Anterior cingulate cortex (tissue), 58 donors: ENCODE results near the gene NEURL1B.
"Not testable (repeated sequence)": the region's sequence is repeated elsewhere in the genome, so short reads cannot be mapped to it uniquely, and the experiment has no call there.

Experiments used
- DNase-seq, 58 donors: peaks; one replicate each; lab custom pipeline; 2025; lab: John Stamatoyannopoulos, UW

The NEURL1B gene

DNA sequence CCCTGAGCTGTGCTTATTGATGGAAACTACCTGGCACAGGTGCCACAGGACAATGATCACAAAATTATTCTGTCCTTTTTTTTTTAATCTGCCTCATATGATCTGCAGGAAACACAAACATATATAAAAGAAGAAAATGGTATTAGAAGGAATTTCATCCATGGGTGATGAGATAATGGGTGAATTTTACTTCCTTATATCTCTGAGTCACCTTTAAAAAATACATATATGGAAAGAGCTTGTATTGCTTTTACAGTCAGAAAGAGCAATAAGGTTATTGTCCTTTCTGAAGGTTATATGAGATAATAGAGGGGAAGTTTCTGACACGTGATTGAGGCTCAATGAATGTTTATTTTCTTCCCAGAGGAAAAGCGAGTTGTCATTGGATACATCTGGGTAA, 31.6 kb downstream of the NEURL1B start:
- no peak for DNase-seq

DNA sequence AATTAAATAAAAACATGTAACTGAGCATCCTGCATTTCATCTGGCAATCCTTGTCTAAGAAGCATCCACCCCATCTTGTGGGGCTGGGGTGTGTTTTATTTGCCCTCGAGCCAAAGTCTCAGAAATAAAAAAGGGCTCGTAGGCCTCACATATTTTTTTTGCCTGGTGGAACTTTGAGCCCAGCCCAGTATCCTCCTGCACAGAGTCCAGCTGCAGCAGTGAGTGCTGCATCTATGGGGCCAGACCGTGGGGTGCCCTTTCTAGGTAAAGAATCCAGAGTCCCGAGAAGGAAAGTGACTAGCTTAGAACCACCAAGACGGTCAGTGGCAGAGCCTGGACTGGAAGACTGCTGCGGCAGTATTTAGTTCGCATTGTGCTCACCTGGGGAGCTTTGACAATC, 33.1 kb downstream of the NEURL1B start:
- DNase-seq, result no peak

DNA sequence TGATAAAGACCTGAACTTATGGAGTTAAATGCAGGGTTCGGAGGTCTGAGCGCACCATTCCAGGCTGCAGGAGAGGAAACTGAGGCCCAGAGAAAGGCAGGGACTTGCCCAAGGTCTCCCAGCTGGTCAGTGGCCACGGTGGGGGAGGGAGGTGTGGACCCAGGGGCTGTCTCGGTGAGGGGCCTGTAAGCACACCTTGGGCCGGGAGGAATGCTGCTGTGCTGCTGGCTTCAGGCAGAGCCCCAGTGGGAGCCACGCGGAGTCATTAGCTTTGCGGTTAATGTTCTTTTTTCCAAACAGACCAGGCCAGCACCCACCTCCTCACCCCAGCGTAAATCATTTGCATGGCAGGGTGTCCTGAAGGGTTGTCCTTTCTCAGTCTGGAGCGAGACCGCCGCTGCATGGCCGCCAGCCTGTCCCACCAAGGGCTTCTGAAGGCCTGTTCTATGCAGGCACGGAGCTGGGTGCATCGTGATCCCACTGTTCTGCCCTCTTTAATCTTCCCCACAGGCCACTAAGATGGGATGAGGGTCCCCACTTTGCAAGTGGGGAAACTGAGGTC, 35.9 kb downstream of the NEURL1B start:
- no peak for DNase-seq

DNA sequence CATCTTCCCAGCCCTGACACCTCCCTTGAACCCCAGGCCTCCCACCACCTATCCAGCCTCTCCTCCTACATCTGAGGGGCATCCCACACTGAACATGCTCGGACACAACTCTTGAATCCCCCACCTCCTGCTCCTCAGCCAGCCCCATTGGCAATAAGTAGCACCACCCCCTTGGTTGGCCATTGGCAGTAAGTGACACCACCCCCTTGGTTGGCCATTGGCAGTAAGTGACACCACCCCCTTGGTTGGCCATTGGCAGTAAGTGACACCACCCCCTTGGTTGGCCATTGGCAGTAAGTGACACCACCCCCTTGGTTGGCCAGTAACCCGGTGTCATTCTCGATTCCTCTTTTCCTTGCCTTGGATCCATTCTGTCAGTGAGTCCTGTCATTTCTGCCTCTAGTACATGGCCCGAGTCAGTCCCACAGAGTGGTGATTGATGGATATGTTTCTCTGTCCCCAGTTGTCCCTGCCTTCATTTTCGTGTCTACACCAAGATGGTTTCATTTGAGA, 37.4 kb downstream of the NEURL1B start:
- not testable (repeated sequence) for DNase-seq

DNA sequence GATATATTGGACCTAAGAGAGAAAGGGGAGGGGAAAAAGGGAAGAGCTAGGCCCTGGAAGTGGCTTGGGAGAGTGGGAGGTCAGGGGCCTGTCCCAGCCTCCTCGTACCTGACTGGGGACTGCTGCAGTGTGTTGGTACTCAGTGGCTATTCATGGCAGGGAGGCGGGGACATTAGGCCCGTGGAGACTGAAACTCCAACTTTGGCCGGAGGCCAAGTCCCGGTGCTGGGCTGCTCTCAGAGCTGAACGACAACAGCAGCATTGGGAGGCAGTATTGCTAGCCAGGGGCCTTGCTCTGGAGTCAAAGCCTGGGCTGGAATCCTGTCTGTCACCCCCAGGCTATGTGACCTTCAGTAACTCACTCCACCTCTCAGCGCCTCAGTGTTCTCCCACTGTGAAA, 37.8 kb downstream of the NEURL1B start:
- DNase-seq, result peak in 45 of 58 donors; percentile 7 to 89 (median 46)

DNA sequence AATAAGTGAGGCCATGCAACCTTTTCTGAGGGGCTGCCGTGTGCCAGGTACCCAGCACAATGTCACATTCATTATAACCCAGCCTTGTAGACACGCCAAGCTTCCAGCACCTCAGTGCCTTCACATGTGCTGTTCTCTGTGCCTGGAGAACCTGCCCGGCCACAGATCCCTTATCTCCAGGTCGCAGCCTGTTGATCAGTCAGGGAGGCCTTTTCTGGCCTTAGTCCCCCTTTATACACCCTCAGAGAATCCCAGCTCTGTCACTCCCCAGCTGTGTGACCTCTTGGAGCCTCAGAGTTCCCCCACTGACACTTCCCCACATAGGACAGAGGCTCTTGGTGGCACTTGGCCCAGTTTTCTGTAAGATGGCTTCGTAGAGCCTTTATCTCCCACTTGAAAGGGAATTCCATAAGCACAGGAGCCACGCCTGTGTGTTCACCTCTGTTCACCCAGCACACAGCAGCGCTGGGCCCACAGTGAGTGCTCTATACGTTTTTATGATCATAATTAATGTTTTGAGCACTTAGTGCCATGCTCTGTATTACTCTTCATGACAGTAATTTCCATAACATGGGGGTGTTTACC, 38.7 kb downstream of the NEURL1B start:
- DNase-seq, result no peak

DNA sequence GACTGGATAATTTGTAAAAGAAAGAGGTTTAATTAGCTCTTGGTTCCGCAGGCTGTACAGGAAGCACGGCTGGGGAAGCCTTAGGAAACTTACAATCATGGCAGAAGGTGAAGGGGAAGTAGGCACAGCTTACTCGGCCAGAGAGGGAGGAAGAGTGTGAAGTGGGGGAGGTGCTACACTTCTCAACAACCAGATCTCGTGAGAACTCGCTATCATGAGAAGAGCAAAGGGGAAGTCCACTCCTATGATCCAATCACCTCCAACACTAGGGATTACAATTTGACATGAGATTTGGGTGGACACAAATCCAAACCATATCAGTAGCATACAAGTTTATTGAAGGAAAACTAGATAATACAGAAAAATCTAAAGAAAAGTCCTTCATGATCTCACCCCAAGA, 39.9 kb downstream of the NEURL1B start:
- no peak for DNase-seq

DNA sequence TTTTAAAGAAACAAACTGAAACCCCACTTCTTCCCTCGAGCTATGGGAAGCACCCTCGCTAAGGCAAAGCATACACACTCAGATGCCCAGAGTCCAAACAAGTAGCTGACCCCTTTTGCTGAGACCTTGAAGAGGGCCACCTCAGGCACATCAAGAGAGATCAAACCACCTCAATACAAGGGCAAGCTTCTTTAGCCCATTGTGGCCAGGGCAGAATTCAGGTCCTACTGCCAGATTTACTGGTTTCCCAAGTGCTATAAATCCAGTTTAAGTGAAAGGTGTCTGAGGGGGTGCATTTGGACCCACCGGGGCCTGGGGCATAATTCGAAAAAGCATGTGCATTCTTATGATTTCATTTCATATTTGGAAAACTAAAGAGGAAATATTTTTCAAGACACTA, 40.4 kb downstream of the NEURL1B start:
- DNase-seq, result no peak

DNA sequence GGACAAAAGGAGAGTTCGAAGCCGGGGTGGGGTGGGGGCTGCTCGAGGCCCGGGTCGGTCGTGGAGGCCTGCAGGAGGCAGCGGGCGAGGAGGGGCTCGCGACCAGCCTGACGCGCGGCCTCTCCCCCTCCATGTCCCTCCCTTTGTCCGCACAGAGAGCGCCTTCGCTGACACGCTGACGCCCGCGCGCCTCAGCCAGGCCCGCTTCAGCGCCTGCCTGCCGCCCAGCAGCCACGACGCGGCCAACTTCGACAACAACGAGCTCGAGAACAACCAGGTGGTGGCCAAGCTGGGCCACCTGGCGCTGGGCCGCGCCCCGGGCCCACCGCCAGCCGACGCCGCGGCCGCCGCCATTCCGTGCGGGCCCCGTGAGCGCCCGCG, 42.2 kb downstream of the NEURL1B start:
- no peak for DNase-seq

DNA sequence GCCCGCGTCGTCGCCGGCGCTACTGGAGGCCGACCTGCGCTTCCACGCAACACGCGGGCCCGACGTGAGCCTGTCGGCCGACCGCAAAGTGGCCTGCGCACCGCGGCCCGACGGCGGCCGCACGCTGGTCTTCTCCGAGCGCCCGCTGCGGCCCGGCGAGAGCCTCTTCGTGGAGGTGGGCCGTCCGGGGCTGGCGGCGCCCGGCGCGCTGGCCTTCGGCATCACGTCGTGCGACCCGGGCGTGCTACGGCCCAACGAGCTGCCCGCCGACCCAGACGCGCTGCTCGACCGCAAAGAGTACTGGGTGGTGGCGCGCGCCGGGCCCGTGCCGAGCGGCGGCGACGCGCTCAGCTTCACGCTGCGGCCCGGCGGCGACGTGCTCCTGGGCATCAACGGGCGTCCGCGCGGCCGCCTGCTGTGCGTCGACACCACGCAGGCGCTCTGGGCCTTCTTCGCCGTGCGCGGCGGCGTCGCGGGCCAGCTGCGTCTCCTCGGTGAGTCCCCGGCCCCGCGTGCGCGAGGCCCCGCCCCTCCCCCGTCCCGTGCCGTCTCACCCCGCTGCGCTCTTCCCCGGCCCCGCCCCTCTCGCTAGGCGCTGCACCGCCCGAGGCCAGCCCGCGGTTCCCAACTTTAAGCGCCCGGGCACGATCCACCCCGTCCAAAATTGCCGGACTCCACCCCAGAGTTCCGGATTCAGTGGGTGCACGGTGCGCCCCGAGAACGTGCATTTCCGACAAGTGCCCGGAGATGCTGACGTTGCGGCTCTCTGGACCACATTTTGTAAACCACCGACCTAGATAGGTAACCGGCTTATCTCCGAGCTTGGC, 42.8 kb downstream of the NEURL1B start:
- no peak for DNase-seq

DNA sequence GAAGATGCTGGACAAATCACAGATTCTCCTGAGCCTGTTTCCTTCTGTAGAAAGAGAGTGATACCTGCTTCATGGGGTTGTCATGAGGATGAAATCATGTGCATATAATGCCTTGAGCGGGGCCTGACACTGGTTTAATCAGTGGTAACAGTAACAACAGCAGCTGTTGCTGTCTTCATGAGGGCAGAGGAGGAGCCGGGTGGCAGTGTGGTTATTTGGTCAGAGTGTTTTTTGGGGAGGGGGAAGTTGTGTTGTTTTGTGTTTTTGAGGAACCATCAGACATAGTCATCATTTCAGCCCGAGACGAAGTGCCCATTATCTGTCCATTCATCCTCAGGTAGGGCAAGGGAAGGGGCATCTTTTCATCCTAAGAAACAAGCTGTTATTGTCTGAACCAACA, 44.0 kb downstream of the NEURL1B start:
- no peak for DNase-seq

DNA sequence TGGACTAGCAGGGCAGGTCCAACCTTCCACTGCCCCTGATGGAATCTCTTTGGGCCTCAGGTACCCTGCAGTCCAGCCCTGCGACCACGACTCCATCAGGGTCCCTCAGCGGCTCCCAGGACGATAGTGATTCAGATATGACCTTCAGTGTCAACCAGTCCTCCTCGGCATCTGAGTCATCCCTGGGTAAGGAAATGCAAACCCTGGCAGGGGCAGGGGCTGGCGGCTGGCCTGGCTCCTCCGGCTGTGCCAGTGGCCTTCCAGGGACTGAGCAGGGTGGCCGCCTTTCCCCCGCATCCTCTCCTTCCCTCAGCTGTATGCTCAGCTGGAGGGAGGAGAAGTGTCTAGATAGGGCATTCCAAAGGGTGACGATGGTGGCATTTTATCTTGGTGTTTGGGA, 45.0 kb downstream of the NEURL1B start:
- no peak for DNase-seq

DNA sequence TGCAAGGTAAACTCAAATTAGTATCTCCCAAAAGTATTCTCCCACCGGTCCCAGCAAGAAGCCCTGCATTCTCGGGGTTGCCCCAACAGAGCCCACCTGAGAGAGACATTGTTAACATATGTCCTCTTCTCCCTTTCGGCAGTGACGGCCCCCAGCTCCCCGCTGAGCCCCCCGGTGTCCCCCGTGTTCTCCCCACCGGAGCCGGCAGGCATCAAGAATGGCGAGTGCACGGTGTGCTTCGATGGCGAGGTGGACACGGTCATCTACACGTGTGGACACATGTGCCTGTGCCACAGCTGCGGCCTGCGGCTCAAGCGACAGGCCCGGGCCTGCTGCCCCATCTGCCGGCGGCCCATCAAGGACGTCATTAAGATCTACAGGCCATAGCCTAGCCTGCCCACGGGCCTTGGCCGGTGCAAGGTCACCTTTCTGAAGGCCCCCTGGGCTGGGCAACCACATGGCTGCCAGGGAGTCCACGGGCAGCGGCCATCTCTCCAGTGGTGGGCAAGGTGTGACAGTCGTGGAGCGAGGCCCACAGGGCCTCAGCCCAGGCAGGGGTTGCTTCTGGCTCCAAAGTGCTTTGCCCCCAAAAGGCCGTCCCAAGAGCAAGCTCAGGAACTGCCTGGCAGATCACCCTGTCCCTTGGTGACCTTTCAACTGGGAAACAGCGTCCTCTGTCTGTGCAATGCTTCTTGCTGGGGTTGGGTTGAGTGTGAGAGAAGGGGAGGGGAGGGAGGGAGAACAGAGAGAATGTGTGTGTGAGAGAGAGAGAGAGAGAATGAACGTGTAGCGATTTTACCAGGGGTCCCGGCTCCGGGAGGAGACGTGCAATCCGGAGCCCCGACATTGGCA, 45.7 kb downstream of the NEURL1B start:
- no peak for DNase-seq

DNA sequence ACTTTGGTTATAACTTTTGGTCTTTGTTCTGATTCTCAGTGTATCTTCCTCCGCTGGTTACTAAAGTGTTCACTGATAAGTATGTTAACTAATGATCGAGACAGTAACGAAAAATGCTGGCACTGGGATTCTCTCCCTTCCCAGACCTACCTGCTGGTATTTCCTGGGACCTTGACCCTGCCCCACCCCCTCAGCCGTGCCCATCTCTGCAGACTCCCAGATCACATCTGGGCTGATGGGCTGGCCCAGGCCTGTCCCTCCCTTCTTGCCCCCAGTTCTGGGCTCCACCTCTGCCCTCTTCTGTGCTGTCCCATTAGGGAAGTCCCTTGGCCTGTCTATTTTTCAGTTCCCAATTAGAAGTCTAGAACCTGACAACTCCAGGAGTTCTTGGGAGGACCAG, 46.9 kb downstream of the NEURL1B start:
- DNase-seq, result no peak

DNA sequence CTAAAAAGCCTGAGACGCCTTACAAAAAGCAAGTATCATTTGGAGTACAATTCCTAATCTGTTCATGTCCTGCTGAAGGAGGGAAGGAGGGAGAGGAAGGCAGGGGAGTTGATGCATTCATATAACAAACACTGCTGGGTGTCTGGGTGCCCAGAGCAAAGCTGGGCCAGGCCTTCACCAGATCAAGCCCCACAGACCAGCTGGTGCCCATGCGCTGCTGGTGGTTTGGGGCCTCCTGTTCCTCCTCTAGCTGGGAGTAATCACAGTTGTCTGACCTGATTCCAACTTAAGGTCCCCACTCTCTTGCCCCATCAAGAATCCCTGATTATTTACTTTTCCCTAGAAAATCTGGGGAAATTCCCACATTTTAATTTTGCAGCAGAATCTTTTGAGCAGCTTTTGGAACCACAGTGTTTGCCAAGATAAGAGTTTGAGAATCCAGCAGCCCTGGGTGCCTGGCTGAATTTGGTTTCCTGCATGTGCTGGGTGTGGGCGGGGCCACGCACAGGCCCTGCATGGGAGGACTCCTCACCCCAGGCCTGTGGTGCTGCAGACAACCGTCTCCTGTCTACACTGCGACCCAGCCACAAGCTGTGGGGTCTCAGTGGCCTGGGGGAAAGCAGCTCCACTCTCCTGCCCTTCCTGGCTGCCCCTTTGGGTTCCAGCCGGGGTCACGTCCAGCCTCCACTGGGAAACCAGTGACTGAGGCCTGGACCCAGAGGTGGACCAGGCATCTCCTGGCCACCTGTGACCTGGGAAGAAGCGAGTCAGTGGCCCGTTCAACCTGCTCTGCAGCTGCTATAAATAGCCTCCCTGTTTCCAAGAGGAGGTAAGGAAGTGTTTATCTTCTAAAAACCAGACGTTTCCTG, 47.5 kb downstream of the NEURL1B start:
- DNase-seq, result no peak

DNA sequence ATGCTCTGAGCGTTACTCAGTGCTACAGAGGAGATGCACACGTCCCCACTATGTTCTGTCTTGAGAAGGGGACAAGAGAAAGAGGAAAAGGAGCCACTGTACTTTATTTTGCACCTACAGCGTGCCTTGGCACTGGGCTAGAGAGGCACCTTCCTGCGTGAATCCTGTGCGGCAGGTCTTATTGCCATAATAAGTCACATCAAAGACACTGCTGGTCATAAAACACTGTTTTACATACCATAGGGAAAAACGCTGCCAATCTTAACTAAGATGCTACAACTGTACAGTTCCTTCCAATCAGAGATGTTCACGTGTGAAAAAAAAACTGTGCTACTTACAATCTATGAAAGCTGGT, 48.1 kb downstream of the NEURL1B start:
- DNase-seq, result no peak

DNA sequence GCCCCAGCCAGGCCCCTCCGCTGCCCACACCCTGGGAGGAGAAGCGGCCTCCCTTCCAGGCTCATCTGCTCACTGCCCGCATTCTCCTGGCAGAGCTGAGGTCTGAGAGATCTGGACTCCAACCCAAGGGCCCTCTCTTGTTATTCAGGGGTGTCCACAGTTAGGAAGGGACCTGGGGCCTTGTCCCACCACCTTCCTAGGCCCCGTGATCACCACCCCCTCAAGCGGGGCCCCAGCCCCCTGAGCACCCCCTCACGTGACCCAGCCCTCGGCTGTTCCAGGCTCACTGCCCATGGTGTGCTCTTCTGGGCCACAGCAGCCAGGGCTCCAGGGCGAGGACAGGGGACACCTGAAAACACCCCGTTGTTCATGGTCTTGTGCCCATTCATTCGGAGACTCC, 48.7 kb downstream of the NEURL1B start:
- no peak for DNase-seq

DNA sequence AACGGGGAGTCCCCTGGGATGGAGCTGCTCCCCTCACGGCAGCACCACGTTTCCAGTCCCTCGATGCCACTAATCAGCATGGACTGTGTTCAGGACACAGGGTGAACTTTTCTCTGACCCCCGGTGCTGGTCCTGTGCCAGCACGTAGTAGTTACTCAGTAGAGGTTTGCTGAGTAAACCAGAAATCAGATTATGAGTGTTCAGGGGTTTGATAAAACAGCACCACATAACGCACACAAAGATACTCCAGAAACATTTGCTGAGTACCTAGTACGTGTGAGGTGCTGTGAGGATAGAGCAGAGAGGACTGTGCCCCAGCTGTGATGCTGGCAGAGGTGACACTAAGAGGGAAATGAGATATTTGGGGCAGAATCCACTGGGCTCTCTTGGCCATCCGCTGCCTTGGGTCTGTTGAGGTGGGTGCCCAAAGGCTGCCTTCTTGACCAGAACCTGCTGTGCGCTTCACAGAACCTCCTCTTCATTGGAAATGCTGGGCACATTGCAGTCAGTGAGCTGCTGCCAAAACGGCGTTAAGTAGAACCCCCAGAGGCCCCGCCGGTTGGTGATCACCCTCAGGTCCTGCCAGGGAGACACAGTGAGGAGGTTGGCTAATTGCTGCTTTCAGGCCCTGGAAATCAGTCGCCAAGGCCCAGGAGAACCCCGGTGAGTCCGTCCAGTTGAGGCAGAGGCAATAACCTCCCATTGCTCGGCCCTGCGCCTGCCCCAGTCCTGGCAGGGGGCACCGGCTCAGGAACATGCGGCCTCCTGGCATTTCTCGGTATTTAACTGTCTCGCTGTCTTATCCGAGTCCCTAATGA, 49.4 kb downstream of the NEURL1B start:
- no peak for DNase-seq

DNA sequence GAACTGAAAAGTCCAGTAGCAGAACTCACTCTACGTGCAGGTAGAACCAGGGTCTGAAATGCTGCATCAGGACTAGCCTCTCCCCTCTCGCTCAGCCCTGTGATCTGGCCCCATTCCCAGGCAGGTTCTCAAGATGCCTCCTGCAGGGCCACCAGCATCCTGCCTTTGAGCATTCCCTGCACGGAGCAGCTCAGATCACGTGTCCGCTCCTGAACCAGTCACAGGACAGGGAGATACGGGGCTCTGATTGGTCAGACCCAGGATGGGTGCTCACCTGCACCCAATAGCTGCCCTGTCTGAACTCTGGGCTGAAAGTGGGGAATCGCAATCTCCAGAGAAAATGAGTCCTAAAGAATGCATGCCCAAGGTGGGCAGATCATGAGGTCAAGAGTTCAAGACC, 50.8 kb downstream of the NEURL1B start:
- DNase-seq, result no peak
